ENCODE measurements around the gene KRTAP20-1.

KRTAP20-1 gene, protein sequence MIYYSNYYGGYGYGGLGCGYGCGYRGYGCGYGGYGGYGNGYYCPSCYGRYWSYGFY

DNA sequence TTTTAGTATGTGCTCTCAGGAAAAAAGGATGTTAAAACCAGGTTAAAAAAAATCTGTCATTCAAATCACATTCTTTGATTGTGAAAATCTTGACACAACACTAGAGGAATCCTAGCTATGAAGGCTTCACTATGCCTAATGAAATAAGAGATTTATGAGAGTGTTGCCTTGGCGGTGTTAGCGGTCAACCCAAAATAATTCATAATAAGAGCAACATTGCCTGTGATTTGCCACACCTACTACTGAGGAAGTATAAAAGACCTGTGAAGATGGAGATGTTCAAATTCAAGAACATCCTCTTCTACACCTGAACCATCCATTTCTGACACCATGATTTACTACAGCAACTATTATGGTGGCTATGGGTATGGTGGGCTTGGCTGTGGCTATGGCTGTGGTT lies at the start of gene KRTAP20-1:
Gene KRTAP20-1 (plus strand): TSS at position 301 of the 400 bp plus-strand sequence. CDS start 30 bp downstream, at position 331.
- DNase-seq = no peak

DNA sequence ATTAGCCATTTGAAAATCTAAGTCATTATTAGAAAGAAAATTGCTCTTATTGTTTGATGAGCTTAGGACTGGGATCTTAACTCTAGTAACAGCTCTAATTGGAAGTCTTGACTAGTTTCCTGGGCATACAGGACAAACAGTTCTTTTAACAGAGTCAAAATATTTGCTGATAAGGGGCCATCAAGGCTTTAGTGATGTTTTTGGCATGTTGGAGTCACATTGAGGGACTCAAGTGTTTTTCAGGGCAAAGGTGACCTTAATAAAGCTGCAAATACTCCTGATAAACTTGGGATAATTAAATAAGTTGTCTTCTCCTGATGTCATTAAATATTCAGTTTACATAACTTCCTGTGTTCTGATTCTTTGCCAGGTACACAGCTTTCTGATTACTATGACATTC lies 48.6 kb upstream of the KRTAP20-1 start:
- DNase-seq = no peak

DNA sequence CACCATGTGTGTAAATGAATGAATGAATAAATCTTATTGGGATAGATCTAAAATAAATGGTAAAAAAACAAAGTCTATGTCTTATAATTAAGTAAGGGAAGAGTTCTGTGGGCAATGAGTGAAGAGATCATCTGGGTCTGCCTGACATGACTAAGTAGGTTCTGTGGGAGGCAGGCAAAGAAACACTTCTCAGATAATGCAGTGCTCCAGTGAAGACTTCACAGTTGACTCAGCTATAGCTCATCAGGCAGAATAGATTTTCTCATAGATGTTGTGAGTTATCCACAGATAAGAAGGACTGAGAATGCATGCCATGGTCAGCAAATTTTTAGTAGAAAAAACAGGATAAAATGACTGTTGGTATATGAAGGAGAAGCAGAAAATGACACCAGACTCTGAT lies 38.5 kb upstream of the KRTAP20-1 start:
- no peak for DNase-seq

DNA sequence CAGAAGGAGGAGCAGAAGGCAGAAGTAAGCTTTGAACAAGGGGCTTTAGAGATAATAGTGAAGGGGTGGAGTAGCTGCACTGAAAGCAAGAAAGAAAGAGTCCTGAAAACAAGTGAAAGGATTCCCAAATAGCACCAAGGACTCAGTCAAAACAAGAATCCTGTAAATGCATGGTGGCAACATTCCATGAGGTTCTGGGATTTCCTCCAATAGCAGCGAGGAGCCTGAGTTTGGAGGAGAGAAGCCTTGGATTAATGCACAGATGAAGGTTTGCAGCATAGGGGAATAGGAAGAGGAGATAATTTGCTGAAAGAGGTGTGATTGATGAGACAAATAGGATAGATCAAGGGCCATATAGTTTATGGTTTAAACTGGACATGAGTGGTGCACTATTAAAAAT lies 36.9 kb upstream of the KRTAP20-1 start:
- DNase-seq = no peak

DNA sequence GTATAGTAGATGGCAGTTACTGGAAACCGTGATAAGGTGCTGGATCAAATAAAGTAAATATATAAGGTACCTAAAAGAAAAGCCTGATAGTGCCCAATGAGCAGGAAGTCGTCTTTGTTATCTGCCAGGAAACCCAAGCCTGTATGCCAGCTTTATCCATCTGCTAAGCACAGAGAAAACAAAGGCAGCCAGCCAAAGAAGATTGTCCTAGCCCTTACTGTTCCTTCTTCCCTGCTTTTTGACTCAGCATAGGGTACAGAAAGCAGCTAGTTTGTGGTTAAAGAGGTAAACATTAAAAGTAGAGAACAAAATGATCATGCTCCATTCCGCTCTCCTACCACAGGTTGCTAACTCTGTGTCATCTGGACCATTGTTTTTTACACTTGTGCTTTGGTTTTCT lies 36.1 kb upstream of the KRTAP20-1 start:
- DNase-seq = no peak

DNA sequence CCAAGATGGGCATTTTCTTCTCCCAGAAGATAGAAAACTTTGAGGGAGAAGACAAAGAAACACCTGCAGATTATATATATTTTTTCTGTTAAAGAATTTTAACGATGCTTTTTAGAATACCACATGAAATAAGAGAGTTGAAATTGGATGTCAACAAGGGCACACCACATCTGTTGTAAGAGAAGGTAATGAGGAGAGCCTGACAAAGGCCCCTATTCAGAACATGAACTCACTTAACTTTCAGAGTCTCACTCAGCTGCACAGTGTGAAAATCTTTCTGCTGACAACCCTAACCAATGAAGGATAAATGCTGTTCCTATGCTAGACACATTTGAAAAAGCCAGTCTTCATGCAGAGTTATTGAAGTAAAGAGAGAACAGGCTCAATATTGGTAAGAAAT lies 33.4 kb upstream of the KRTAP20-1 start:
- DNase-seq = no peak

DNA sequence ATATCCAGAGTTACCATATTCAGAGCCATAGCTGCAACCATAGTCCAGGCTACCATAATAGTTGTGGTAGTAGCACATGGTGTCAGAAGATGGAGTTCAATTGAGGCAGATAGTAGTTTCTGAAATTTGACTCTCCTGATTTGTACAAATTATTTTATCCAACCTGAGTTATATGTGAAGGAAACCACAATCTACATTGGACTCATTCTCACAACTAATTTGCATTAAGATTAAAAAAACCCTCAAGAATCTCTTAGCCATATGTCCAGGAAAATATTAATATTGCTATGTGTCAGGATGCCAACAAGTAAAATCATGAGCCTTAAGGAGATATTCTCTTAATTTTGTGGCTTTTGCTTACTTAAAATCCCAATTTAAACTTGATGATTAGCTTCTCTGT lies 25.9 kb upstream of the KRTAP20-1 start, which contains the start of gene KRTAP22-2:
Gene KRTAP22-2 (minus strand): TSS at position 101 of the 400 bp plus-strand sequence.
- DNase-seq = no peak

DNA sequence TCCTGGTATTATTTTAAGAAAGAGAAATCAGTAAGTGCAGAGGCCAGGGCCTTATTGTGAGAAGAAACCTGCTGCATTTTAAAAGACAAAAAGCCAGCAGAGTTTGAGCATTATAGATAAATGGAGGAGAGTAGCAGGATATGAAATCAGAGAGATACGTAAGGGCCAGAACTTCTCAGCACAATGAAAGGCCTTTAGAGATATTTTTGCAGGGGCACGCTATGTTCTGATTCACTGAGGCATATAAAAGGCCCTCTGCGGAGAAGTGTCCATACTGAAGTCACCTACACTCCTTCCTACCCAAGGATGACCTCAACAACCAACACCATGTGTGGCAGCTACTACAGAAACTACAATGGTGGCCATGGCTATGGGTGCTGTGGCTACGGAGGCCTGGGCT lies 24.1 kb upstream of the KRTAP20-1 start, which contains the start of gene KRTAP6-3:
Gene KRTAP6-3 (plus strand): TSS at position 301 of the 400 bp plus-strand sequence. CDS start 6 bp downstream, at position 307.
- no peak for DNase-seq

DNA sequence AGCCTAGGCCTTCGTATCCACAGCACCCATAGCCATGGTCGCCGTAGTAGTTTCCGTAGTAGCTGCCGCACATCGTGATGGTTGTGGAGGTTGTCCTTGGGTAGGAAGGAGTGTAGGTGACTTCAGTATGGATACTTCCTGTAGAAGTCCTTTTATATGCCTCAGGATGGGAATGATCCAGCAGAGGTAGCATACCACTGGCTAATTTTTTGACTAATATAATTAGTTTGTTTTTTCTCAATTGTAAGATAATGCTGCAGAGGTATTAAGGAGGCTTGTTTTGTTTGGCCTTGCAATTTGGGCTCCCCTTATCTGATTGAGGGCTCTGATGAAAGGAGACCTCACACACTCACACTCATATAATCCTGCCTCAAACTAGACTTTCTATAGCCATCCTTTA lies 17.4 kb upstream of the KRTAP20-1 start, which contains the start of gene KRTAP6-2:
Gene KRTAP6-2 (minus strand): TSS at position 101 of the 400 bp plus-strand sequence. CDS start 28 bp downstream, at position 73.
- DNase-seq = no peak

DNA sequence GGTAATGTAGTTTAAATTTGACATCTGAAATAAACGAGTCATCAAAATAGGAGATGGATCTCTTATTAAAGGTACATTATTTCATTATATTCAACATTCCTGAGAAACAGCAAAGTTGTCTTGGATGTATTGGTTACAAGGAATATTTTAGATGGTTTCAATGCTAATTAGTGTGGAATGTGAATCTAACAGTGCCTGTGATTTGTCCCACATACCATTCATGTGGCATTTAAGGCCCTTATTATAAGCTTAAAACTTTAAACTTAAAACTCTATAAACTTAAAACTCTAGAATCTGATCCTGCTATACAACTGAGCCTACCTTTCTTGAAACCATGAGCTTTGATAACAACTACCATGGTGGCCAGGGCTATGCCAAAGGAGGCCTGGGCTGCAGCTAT lies 15.4 kb upstream of the KRTAP20-1 start, which contains the start of gene KRTAP22-1:
Gene KRTAP22-1 (plus strand): TSS at position 301 of the 400 bp plus-strand sequence.
- DNase-seq = no peak

DNA sequence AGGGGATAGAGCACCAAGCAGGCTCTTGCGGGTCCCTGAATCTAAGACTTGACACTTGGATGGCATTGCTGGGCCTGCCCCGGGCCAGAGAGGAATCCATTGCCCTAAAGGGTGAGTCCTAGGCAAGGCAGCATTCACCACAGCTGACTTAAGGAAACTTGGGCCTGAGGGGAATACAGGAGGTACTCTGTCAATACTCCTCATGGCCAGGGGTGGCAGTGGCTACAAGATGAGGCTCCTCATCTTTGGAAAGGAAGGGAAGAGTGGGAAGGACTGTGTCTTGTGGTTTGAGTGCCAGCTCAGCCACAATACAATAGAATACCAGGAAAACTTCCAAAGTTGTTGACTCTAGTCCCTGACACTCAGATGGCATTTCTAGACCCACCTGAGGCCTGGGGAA lies 10.3 kb upstream of the KRTAP20-1 start:
- DNase-seq = no peak

DNA sequence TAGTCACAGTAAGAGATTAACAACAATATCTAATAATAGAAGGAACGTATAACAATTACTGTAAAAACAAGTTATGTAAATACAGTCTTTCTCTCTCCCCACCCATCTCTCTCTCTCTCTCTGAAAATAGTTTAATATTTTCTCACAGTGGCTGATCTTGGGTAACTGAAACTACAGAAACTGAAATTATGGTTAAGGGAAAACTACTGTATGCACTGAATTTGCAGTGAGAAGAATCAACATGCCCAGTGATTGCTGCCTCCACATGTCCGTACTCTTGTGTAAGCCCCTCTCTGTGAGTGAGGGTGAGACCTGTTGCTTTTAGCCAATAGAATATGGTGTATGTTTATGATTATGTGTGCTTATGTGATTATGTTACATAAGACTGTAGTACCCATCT lies 4.1 kb upstream of the KRTAP20-1 start:
- no peak for DNase-seq

DNA sequence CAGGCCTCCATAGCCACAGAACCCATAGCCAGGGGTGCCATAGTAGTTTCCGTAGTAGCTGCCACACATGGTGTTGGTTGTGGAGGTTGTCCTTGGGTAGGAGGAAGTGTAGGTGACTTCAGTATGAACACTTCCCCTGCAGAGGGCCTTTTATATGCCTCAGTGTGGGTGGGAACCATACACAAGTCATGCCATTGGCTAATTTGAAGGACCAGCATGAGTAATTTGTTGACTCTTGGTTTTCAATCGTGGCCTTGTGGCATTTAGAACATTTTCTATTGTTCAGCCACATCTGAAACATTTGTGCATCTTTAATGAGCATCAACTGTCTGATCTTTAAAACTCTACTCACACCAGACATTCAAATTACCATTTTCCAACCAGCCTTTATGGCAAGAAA lies 2.4 kb upstream of the KRTAP20-1 start, which contains the start of gene KRTAP6-1:
Gene KRTAP6-1 (minus strand): TSS at position 95 of the 400 bp plus-strand sequence. CDS start 26 bp downstream, at position 69.
- no peak for DNase-seq

DNA sequence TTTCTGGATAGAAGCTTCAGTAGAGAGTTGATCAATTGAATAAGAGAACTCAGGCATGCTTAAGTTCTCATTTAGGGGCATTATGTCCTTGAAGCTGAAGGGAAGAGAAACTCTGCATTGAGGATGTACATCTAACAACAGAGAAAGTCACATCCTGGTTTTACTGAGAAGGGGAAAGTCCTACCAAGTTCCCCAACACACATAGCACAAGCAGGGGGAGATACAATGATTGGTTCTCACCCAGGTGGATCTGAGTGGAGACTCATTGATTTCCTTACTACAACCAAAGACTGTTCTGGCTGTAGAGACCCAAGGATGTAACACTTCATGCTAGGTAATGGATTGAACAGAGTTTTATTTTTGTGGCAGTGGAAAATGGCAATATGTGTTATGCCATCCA lies 1.0 kb upstream of the KRTAP20-1 start:
- DNase-seq = no peak

DNA sequence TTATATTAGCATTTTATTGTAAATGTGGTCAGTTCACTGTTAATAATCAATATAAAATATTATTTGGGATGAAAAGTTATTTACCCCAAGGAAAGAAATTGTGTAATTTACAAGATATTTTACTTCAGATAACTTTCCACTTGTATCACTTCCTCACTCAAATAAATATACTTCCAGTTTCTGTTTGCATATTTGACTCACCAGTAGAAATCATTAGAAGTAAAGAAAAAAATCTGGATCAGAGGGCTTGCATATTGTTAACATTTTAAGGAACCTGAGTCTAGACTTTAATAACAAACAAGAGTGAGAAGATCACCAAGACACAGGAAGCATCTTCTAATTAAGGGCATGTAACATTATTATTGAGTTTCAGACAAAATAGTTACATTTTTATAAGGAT lies 3.9 kb downstream of the KRTAP20-1 start:
- no peak for DNase-seq

DNA sequence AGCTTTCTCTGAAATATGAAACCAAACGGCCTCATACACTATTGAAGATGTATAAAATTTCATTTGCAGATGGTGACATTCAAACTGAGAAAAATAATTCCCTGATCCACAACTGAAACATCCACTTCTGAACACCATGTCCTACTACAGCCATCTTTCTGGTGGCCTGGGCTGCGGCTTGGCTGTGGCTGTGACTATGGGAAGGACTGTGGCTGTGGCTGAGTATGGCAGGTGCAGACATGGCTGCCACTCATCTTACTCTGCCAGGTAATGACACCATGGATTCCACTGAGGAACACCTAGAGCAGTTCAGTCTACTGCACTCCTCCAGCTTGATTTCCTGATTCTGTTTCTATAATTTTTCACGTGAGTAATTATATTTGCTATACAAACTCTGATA lies 4.3 kb downstream of the KRTAP20-1 start, which contains the start of gene KRTAP20-4:
Gene KRTAP20-4 (plus strand): TSS at position 106 of the 400 bp plus-strand sequence.
- no peak for DNase-seq

DNA sequence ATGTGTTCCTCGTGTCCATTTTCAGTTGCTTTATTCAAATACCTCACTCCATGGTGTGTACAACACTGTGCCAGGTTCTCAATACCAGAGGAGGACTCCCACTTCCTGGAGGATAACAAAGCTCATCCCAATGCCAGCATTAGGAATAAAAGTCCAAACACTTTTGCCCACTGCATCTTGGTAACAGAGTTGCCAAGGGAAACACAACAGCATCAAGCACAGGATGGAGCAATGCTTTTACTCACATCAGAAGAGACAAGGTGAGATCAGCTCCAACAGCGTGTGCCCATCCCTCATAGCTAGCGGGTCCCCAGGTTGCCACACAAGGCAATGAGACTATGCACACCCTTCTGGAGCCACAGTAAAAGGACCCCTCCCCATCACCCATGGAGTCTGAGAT lies 7.1 kb downstream of the KRTAP20-1 start:
- no peak for DNase-seq

DNA sequence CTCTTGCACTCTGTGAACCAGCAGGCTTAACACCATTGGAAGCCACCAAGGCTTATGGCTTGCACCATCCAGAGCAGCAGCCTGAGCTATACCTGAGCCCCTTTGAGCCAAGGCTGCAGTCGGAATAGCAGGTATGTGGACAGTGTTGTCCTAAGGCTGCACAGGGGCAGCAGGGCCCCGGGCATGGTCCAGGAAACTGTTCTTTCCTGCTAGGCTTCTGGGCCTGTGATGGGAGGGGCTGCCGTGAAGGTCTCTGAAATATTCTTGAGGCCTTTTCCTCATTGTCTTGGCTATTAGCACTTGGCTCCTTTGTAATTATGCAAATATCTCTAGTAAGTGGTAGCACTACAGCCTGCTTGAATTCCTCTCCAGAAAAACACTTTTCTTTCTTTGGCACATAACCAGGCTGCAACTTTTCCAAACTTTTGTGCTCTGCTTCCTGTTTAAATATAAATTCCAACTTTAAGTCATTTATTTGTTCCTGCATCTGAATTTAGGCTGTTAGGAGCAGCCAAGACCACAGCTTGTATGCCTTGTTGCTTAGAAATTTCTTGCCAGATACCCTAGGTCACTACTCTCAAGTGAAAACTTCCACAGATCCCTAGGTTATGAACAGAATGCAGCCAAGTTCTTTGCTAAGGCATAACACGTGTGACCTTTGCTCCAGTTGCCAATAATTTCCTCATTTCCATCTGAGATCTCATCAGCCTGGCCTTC lies 9.4 kb downstream of the KRTAP20-1 start:
- no peak for DNase-seq

DNA sequence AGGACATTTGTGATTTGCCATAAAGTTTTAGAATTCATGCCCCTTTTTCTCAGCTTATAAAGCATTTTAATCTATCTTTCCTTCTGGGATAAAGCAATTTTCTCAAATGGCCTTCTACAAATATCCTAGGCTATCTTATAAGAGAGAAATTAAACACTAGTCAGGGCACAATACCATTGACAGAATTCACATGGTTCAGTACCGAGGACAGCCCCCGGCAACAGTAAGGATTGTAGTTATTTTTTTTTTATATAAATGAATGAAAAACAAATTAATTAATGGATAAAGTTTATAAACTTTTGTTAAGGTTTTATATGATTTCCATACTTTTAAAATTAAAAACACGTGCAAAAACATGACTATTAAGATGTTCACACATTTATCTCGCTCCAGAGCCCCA lies 11.9 kb downstream of the KRTAP20-1 start:
- no peak for DNase-seq

DNA sequence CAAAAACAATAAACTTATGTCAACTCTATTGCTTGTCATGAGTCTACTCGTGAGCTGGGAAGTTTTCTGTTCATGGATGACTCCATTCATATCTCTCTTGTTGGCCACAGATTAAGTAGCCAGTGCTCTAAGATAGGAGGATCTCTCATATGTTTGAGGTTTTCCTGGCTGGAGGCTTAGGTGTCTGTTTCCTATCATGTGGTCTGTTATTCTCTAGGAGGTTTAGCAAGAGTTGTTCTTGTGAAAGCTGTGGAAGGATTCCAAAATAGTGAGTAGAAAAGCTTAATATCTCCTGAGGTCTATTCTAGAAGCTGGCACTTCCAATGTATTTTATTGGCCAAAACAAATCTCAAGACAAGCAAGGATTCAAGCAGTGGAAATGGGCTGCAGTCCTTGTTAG lies 13.0 kb downstream of the KRTAP20-1 start:
- DNase-seq = no peak

DNA sequence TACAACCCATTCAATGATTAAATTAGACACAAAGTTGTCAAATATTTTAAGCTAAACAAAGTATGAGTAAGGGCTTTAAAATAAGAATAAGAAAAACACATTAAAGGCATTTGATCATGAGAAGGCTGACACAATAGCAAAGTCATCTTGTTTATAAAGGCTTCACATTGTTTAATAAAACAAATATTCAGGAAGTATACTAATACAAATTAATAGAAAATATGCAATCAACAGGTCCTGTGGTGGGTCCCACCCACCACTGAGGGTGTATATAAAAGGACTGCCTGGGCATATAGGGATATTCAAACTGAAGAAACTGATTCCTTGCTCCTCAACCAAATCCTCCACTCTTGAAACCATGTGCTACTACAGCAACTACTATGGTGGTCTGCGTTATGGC lies 18.7 kb downstream of the KRTAP20-1 start, which contains the start of gene KRTAP20-2:
Gene KRTAP20-2 (plus strand): TSS at position 301 of the 400 bp plus-strand sequence. CDS start 58 bp downstream, at position 359.
- DNase-seq = no peak

DNA sequence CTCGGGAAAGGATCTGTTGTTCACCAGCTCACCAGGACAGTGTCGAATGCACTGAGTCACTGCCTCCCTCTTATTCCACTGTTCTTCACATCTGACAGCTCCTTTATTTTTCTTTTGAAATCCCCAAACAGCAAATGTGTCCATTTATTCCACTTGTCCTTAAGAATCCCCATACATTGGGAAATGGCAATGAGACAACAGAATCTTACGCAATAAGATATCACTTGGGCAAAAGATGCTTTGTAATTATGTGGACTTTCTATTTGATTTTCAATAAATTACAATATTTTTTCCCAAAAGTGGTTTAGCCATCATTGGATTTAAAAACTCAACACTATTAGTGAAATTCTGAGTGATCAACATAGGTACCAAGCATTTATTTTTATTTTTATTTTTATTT lies 22.5 kb downstream of the KRTAP20-1 start:
- no peak for DNase-seq

DNA sequence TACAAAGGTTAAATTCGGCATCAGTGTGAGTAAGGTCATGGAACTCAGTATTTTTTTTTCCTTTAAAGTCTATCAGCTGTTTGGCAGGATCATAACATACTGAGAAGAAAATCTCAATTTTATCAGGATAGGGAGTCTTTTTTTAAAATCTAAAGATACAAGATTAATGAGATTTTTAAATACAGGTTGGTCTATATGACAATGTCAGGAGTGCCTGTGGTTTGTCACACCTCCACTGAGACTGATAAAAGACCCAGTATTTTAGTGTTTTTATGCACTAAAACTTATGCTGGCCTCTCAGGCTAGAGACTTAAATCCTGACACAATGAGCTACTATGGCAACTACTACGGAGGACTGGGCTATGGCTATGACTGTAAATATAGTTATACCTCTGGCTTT lies 26.3 kb downstream of the KRTAP20-1 start, which contains the start of gene KRTAP20-3:
Gene KRTAP20-3 (plus strand): TSS at position 301 of the 400 bp plus-strand sequence.
- DNase-seq = no peak

DNA sequence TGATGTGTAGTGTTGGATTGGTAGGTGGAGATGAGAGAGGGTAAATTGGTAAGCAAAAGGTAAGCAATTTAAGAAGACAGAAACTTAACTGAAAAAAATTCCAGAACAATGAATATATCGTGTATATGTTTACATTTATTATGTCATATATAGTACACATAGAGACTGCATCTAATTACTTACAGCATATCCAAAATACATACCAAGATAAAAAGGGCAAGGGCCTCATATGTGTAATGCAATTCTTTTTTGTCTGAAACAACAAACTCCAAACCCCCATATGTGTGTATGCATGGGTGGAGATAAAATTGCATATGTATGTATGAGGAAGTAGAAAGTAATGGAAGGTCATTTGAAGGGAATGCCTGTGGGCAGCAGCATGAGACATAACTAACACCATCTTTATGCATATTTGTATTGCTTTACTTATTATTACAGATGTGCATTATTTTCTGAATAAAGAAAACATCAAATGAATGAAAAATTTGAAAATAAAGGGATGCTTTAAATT lies 30.7 kb downstream of the KRTAP20-1 start:
- no peak for DNase-seq

Measured in amniotic stem cell (primary cell).